Activated CD4-positive, alpha-beta memory T cell treated with anti-CD3 and anti-CD28 coated beads, Interleukin-2, amount 10 ng/mL, durations not matched to agents 7 days and 5 days (primary cell): Measurements from ENCODE around the gene PLVAP. TPM values are rescaled to one million over a fixed set of nuclear protein-coding genes. Genes with fewer than 3 reads are reported as not detected.

Experiments used
- CTCF ChIA-PET: fragments of 350-600 bp; sonication (Branson Sonifier 250); formaldehyde crosslinking; loops from one replicate; lab custom pipeline; 2021; ENCODE audit warnings: antibody characterized with exemption, inconsistent platforms; lab: Charles Lee
- POLR2A ChIA-PET: fragments of 350-600 bp; sonication (Branson Sonifier 250); formaldehyde crosslinking; loops from one replicate; lab custom pipeline; 2021; ENCODE audit warnings: antibody characterized with exemption; lab: Charles Lee
- DNase-seq: peaks from one replicate; pipeline ENCODE4 v3.0.0-alpha.2; 2020
- H3K27ac Mint-ChIP-seq: one replicate; pipeline ENCODE4 v1.8.0; 2021; ENCODE audit warnings: mild to moderate bottlenecking, mixed read lengths
- H3K27me3 Mint-ChIP-seq: one replicate; pipeline ENCODE4 v1.8.0; 2021; ENCODE audit warnings: mixed read lengths
- H3K36me3 Mint-ChIP-seq: one replicate; pipeline ENCODE4 v1.8.0; 2021; ENCODE audit warnings: low read depth, mixed read lengths
- H3K4me1 Mint-ChIP-seq: one replicate; pipeline ENCODE4 v1.8.0; 2021; ENCODE audit warnings: mixed read lengths
- H3K4me3 Mint-ChIP-seq: one replicate; pipeline ENCODE4 v1.8.0; 2021; ENCODE audit warnings: mild to moderate bottlenecking, mixed read lengths
- H3K9me3 Mint-ChIP-seq: one replicate; pipeline ENCODE4 v1.8.0; 2021; ENCODE audit warnings: mixed read lengths
- total RNA-seq, 2 experiments: library from RNA; stranded (reverse); gene quantifications; one replicate each; pipeline ENCODE4 v1.2.3, GENCODE V29; 2021

The PLVAP gene
- total RNA-seq, 2 experiments from 2014 or later: not detected

DNA sequence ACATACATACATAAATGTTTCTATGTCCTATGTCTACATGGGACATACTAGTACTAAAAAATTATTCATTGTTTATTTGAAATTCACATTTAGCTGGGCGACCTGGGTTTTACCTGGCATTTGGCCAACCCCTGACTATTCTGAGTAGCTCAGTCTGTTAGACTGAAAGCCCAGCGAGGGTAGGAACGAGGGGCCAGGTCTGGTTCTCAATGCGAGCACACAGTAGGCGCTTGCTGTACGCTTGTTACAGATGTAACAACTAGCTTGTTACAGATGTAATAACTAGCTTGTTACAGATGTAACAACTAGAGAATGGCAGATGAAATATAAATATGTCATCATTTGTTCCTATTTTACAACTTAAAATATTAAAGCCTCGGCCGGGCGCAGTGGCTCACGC is 41.6 kb downstream of the PLVAP start:
- H3K27me3 Mint-ChIP-seq: peaks cover 2% of the 10 kb centered on the region
- no peak overlapping the region for H3K27ac Mint-ChIP-seq
- ChIA-PET POLR2A (interaction anchor here (0.8 to 5.5 kb wide), 5 partner anchors 18 to 71 kb away, joined by 3 to 50 read pairs (median 7); partner anchors contain the start of genes ABHD8, BST2, DDA1 and MRPL34), CTCF (interaction anchor here (0.7 to 4.8 kb wide), 4 partner anchors 26 to 485 kb away, joined by 4 to 32 read pairs (median 8); partner anchors contain the start of genes ABHD8, DDA1 and MRPL34)
- no peaks in the 10 kb centered on the region for H3K9me3 Mint-ChIP-seq
- DNase-seq: no peak
- peak overlapping the region; percentile 46 for H3K4me3 Mint-ChIP-seq
- peaks cover 58% of the 10 kb centered on the region for H3K4me1 Mint-ChIP-seq
- H3K36me3 Mint-ChIP-seq: peaks cover 18% of the 10 kb centered on the region

DNA sequence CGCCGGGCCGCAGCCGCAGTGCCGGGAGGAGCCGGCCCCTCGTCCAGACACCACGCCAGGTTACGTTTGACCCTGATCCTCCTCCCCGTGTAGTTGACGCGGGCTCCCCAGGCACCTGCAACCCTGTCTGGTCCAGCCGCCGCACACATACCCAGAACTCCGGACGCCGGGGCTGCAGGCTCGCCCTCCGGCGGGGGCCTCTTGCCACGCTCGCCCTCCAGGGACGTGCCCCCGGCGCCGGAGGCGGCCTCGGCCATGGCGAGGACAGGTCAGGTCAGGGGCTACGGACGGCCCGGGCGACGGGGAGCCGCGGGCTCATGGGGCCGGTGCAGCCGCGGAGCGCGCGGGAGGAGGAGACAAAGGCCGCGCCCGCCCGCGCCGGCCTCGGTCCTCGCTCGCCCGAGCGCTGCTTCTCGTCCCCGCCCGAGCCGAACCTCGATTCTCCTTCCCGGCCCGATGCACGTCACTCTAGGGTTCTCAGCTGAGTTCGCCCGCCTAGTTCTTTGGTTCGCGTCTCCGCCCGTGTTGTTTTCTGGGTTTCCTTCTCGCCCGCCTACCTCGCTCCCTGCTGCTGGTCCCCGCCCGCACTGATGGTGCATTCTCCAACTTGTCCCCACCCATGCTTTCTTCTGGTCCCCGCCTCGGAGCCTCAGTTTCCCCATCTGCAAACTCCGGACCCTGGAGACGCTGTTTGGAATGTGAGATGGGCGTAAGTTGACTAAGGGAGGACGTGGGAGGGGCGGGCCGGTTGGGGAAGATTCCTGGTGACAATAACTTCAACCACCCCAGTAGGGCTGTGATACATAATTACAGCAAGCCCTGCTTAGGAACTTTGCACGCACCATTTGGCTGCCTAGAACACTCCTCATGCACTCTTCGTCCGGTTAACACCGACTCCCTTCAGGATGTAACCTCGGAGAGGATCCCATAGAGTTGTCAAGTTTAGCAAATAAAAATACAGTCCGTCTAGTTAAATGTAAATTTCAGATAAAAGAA is 42.4 kb downstream of the PLVAP start, which contains the start of gene ANO8:
TSS of gene ANO8 (minus strand) at position 442 of the 996 bp plus-strand sequence. CDS start at position 257, 185 bp downstream.
- Mint-ChIP-seq H3K9me3 (no peaks in the 10 kb centered on the region), H3K4me3 (peak within 1 kb of the TSS; percentile 83), H3K27me3 (peaks cover 10% of the 10 kb centered on the region), H3K27ac (peak within 1 kb of the TSS; percentile 95), H3K36me3 (peaks cover 23% of the 10 kb centered on the region), H3K4me1 (peaks cover 63% of the 10 kb centered on the region)
- CTCF ChIA-PET: interaction anchor here (1.5 to 4.8 kb wide), 5 partner anchors 26 to 51 kb away, joined by 6 to 32 read pairs (median 9); partner anchors contain the start of genes ABHD8, DDA1 and MRPL34
- POLR2A ChIA-PET: interaction anchor here (0.9 to 6.0 kb wide), 8 partner anchors 12 to 72 kb away, joined by 3 to 50 read pairs (median 9); partner anchors contain the start of genes ABHD8, BST2, DDA1 and MRPL34
- peak; percentile 97 for DNase-seq

DNA sequence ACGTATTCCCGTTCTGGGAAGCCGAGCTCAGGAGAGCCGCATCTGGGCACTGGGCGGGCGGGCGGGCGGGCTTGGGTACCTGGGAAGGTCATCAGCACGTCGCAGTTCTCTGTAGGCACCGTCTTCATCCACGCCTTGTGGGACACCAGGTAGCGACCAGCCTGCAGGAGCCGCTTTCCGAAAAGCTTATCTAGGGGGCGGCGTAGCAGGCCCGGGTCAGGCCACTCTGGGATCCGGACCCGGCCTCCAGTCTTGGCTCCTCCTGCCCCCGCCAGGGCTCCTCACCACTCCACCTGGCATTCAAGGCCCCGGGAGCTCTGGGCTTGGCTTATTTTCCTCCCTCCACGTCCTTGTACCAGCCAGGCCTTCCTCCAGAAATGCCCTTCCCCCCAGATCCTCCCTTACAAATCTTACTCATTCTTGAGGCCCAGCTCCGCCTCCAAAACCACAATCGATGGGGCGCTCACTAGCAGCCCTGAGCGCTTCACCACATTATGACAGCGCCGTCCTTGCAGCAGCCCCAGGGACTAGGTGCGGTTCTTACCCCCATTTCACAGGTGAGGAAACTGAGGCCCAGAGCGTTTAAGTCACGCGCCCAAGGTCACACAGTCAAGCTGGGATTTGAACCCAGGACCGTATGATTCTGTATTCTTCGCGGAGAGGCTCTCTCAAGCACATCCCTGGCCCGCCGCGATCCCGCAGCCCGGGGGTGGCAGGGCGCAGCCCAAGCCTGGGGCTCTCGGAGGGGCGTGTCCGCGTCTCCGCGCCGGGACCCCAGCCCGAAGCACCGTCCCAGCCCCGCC is 43.3 kb downstream of the PLVAP start:
- Mint-ChIP-seq H3K4me3 (peak overlapping the region; percentile 83), H3K9me3 (no peaks in the 10 kb centered on the region), H3K27me3 (peaks cover 13% of the 10 kb centered on the region), H3K36me3 (peaks cover 23% of the 10 kb centered on the region), H3K4me1 (peaks cover 60% of the 10 kb centered on the region), H3K27ac (peak overlapping the region; percentile 95)
- peak; percentile 88 for DNase-seq
- CTCF ChIA-PET: interaction anchor here (0.8 to 4.8 kb wide), 7 partner anchors 25 to 132 kb away, joined by 3 to 32 read pairs (median 8); partner anchors contain the start of genes ABHD8, DDA1 and MRPL34
- POLR2A ChIA-PET: interaction anchor here (1.0 to 6.0 kb wide), 8 partner anchors 11 to 73 kb away, joined by 3 to 50 read pairs (median 10); partner anchors contain the start of genes ABHD8, BST2, DDA1 and MRPL34

DNA sequence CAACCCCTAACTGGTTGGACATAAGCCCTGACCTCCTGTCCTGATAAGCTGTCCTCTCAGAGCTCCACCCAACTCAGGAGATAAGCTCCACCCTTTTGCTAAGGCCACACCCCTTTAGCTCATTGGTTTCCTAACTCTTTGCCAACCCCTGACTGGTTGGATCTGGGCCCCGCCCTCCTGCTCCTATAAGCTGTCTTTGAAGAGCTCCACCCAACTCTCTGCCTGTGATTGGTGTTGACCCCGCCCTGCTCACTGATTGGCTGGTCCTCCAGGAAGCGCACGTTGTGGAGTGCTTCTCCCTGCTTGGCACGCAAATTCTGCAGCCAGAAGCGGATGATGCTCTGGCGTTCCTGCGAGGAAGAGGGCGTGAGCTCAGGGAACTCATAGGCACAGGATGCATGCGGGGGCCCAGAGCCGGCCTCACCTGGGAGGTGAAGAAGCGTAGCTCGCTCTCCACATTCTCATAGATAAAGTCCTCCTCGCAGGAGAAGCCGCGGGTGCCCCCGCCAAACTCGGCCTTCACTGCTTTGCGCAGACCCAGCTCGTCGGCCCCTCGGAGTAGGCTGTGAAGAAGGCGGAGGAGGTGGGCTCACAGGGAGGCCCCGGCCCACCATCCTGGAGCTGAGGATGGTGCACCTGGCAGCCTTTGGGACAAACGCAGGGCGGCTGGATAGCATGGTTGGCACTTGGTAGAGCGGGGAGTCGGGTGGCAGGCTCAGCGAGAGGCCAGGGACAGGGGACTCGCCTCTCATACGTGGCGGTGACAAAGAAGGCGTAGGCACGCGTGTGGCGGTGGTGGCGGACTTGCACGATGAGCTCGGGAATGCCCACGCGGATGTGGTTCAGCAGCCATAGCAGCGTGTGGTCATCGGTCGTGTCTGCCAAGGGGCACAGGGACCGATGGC is 44.2 kb downstream of the PLVAP start:
- Mint-ChIP-seq H3K27ac (no peak overlapping the region), H3K9me3 (no peaks in the 10 kb centered on the region), H3K27me3 (peaks cover 13% of the 10 kb centered on the region), H3K4me3 (peak overlapping the region; percentile 35), H3K36me3 (peaks cover 23% of the 10 kb centered on the region), H3K4me1 (peaks cover 52% of the 10 kb centered on the region)
- DNase-seq: peak; percentile 51
- ChIA-PET CTCF (interaction anchor here (0.8 to 4.8 kb wide), 10 partner anchors 24 to 133 kb away, joined by 3 to 32 read pairs (median 3); partner anchors contain the start of genes ABHD8, DDA1 and MRPL34), POLR2A (interaction anchor here (0.6 to 6.0 kb wide), 9 partner anchors 10 to 74 kb away, joined by 3 to 50 read pairs (median 10); partner anchors contain the start of genes ABHD8, BST2, DDA1 and MRPL34)

DNA sequence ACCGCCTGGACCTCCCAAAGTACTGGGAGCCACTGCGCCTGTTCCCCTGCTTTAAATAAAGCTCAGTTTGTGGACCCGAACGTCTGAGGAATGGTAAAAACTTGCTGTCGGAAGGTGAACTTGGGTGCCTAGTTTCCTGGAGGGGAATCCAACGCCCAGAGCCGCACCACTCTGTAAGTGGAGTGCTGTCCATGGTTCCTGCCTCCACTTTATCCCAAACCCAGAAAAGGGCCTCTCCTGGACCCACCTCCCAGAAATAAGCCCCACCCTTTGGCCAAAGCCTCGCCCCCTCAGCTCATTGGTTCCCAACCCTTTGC is 44.8 kb downstream of the PLVAP start:
- peaks cover 23% of the 10 kb centered on the region for H3K36me3 Mint-ChIP-seq
- no peak for DNase-seq
- no peak overlapping the region for H3K4me3 Mint-ChIP-seq
- no peak overlapping the region for H3K27ac Mint-ChIP-seq
- peaks cover 15% of the 10 kb centered on the region for H3K27me3 Mint-ChIP-seq
- POLR2A ChIA-PET: interaction anchor here (0.7 to 6.0 kb wide), 6 partner anchors 10 to 73 kb away, joined by 3 to 50 read pairs (median 16); partner anchors contain the start of genes ABHD8, BST2, DDA1 and MRPL34
- peaks cover 50% of the 10 kb centered on the region for H3K4me1 Mint-ChIP-seq
- CTCF ChIA-PET: interaction anchor here (0.6 to 4.8 kb wide), 8 partner anchors 15 to 604 kb away, joined by 3 to 32 read pairs (median 3); partner anchors contain the start of genes ABHD8, DDA1 and MRPL34
- H3K9me3 Mint-ChIP-seq: no peaks in the 10 kb centered on the region

DNA sequence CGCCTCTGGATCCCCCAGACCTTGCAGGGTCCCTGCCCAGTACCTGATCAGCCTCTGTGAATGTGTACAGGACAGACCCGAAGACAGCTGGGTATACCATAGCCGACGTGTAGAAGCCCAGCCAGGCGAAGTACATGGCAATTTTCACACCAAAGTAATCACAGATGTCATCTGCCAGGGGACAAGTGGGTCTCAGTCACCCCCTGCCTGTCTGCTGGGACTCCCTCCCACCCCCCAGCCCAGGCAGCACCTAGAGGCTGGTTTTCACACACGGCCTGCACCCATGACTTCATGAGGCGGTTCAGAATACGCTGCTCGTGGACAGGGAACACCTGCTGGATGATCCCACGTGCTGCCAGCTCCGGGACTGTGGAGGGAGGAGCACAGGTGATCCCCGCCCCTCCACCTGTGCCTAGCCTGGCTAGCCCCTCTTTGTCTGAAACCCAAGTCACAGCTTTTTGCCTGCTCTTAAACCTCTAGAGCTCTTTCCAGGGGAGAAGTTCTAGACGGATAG is 46.0 kb downstream of the PLVAP start:
- POLR2A ChIA-PET: interaction anchor here (6.0 kb wide), 1 partner anchor 21 kb away, joined by 47 read pairs; the partner anchor contains the start of gene DDA1

DNA sequence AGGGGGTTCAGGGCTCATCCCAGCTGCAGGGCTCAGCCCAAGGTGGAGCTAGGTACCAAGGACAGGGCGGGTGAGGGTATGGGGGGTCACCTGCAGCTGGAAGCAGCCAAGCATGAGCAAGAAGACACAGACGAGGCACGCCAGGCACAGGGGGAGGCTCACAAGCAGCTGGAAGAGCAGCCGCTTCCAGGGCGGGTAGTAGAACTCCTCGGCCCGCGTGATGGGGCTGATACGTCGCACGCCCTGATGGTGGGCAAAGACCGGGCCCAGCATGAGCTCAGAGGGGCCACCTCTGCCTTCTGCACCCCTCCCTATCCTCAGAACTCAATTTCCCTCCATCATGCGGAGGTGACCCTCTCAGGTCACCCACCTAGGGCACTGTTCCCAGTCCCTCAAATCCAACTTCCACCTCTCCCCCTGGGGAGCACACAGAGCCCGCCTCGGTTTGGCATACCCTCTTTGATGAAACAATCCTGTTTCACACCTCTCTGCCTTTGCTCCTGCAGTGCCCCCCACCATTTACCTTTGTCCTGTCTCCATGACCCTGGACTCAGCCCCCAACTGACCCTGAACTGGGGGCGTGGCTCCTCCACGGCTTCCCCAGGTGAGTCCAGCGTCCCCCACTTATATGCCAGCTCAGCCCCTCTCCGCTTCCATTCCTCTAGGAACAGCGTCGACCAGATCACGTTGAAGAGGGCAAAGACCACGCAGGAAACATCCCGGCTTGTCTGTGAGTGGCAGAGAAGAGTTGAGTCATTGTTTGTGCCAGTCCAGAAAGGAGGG is 46.7 kb downstream of the PLVAP start:
- ChIA-PET CTCF (no interaction called here), POLR2A (interaction anchor here (1.5 to 6.0 kb wide), 2 partner anchors 9 to 21 kb away, joined by 3 to 47 read pairs; partner anchors contain the start of gene DDA1)
- H3K27ac Mint-ChIP-seq: no peak overlapping the region
- peaks cover 23% of the 10 kb centered on the region for H3K36me3 Mint-ChIP-seq
- no peak for DNase-seq
- no peaks in the 10 kb centered on the region for H3K9me3 Mint-ChIP-seq
- peaks cover 38% of the 10 kb centered on the region for H3K4me1 Mint-ChIP-seq
- no peak overlapping the region for H3K4me3 Mint-ChIP-seq
- H3K27me3 Mint-ChIP-seq: peaks cover 15% of the 10 kb centered on the region

More for the DNA sequence above, 46.0 kb downstream of the PLVAP start:
- Mint-ChIP-seq H3K9me3 (no peaks in the 10 kb centered on the region), H3K36me3 (peaks cover 23% of the 10 kb centered on the region), H3K4me1 (peaks cover 41% of the 10 kb centered on the region), H3K27ac (no peak overlapping the region), H3K27me3 (peaks cover 15% of the 10 kb centered on the region), H3K4me3 (no peak overlapping the region)
- DNase-seq: no peak
- CTCF ChIA-PET: no interaction called here

DNA sequence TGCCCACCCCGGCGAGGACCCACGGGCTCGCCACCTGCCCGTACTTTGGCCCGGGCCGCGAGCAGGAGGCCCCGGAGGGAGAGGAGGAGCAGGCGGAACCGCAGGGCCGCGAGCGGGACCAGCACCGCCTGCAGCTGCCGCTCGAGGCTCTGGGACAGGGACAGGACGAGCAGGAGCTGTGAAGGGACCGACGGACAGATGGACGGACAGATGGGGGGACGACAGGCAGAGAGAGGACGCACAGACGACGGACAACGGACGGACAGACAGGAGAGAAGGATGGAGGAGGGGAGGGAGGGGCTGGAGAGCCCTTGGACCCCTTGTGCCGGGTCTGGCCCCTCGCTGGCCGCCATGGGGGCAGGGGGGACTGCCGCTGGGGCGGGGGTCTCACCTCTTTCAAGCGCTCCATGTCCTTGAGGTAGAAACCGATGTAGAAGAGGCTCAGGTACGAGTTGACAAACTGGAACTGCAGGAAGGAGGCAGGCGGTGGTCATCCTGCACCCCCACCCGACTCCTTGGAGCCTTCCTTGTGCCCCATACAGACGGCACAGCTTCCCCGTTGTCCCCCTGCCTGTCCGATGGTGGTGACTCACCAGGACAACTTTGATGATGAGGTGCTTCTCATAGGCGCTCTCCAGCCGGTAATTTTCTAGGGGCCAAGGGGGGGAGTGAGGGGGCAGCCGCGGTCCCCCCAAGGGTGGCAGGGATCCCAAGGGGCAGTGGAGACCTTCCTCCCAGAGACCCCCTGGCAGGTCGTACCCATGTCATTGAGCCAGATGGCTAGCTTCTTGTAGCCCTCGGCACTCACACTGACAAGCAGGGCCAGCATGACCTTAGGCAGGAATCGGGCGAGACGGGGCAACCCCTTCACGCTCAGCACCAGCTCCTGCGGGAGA is 47.5 kb downstream of the PLVAP start:
- H3K4me1 Mint-ChIP-seq: peaks cover 30% of the 10 kb centered on the region
- H3K27ac Mint-ChIP-seq: no peak overlapping the region
- no peak for DNase-seq
- H3K36me3 Mint-ChIP-seq: peaks cover 23% of the 10 kb centered on the region
- H3K4me3 Mint-ChIP-seq: no peak overlapping the region
- H3K9me3 Mint-ChIP-seq: no peaks in the 10 kb centered on the region
- CTCF ChIA-PET: no interaction called here
- peaks cover 15% of the 10 kb centered on the region for H3K27me3 Mint-ChIP-seq
- POLR2A ChIA-PET: interaction anchor here (1.0 to 6.0 kb wide), 4 partner anchors 8 to 20 kb away, joined by 3 to 47 read pairs (median 5); partner anchors contain the start of gene DDA1

DNA sequence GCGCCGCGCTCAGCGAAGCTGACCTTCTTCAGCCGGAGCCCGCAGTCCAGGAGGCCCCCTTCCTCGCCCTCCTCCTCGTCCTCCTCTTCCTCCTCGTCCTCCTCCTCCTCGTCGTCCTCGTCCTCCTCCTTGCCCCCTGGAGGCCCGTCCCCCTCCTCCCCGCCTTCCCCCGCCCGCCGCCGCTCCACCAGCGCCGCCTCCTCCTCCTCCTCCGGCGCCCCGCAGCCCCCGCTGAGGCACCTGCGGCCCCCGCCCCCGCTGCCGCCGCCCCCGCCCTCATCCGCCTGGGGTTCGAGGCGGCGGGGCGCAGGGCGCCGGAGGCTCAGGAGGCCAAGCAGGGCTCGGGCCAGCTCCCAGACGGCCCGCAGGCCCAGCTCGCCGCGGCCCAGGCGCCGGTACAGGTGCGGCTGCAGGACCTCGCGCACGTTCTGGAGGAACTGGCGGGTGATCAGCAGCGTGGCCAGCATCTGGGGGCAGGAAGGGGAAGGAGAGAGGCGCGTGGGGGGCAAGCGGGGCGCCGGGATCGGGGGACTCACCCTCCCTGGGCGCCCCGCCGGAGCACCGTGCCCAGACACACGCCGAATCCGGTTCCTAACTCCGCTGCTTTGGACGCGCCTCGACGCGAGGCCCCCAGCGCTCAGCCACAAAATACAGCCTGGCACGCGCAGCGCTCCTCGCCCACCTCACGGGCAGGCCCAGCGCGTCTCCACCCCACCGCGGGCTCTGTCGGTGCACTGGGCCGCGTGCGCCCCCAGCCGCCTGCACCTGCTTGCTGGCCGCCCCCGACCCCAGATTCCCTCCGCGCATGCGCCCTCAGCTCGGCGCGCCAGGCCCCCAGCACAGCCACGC is 48.4 kb downstream of the PLVAP start:
- Mint-ChIP-seq H3K27ac (no peak overlapping the region), H3K4me1 (peaks cover 26% of the 10 kb centered on the region), H3K9me3 (no peaks in the 10 kb centered on the region), H3K4me3 (peak overlapping the region; percentile 32), H3K27me3 (peaks cover 15% of the 10 kb centered on the region), H3K36me3 (peaks cover 20% of the 10 kb centered on the region)
- POLR2A ChIA-PET: interaction anchor here (1.0 to 1.8 kb wide), 3 partner anchors 10 to 19 kb away, joined by 5 read pairs; partner anchors contain the start of gene DDA1
- DNase-seq: no peak
- CTCF ChIA-PET: interaction anchor here (0.6 kb wide), 1 partner anchor 16 kb away, joined by 3 read pairs; no protein-coding TSS in a partner anchor
